GM20000 (cell line): ENCODE results near the gene CTNND1.
"Not testable (repeated sequence)": the region's sequence is repeated elsewhere in the genome, so short reads cannot be mapped to it uniquely, and the experiment has no call there.

Experiments
- DNase-seq: peaks from one replicate; pipeline ENCODE4 v3.0.0; 2012; ENCODE audit warnings: low spot score
- CTCF ChIP-seq: IDR thresholded peaks from 2 replicates; pipeline ENCODE4 v1.5.1; 2012; ENCODE audit warnings: mild to moderate bottlenecking, control low read depth; ENCODE audit errors: extremely low read depth, missing control alignments

CTNND1 gene

GRCh38 chr11:57812634-57813033, 51.0 kb downstream of the CTNND1 start:
- DNase-seq: no peak

GRCh38 chr11:57815476-57815875, 53.9 kb downstream of the CTNND1 start:
- DNase-seq: no peak
- TF ChIP-seq CTCF: no peak

More at GRCh38 chr11:57812634-57813033, 51.0 kb downstream of the CTNND1 start:
- TF ChIP-seq CTCF: no peak

- no peak for DNase-seq
- TF ChIP-seq CTCF: no peak
Observed at GRCh38 chr11:57815877-57816276, 54.3 kb downstream of the CTNND1 start.

GRCh38 chr11:57818812-57819211, 57.2 kb downstream of the CTNND1 start:
- no peak for DNase-seq
- no peak for TF ChIP-seq CTCF

GRCh38 chr11:57819252-57819979, 57.8 kb downstream of the CTNND1 start:
- TF ChIP-seq CTCF: no peak
- DNase-seq: no peak

- TF ChIP-seq CTCF: no peak
- no peak for DNase-seq
Observed at GRCh38 chr11:57823859-57824258, 62.3 kb downstream of the CTNND1 start.

- no peak for DNase-seq
- TF ChIP-seq CTCF: no peak
Observed at GRCh38 chr11:57834852-57835251, 73.2 kb downstream of the CTNND1 start.

GRCh38 chr11:57838609-57839008, 77.0 kb downstream of the CTNND1 start:
- DNase-seq: not testable (repeated sequence)
